CD14-positive monocyte (primary cell): ENCODE data around the gene RNU1-3. TPM values are rescaled to one million over a fixed set of nuclear protein-coding genes. Genes with fewer than 3 reads are reported as not detected.

Experiments
- DNase-seq, 3 donors: peaks; one replicate each; pipeline ENCODE4 v3.0.0-alpha.2; 2011 to 2022
- H2AFZ ChIP-seq: 2 replicates; pipeline ENCODE4 v1.6.0; 2012; ENCODE audit warnings: mild to moderate bottlenecking, low read depth, low read length, inconsistent platforms; ENCODE audit not compliant: insufficient read depth, poor library complexity, severe bottlenecking
- H3K27ac ChIP-seq, 2 donors: 1 replicate in 1 of 2; 2 replicates in 1 of 2; pipeline ENCODE4 v1.5.1; 2012 to 2013; ENCODE audit warnings: low read length in 2 of 2, control low read depth in 1 of 2, inconsistent platforms in 1 of 2, low read depth in 1 of 2, mild to moderate bottlenecking in 1 of 2
- H3K27me3 ChIP-seq, 2 donors: one replicate each; pipeline versions ENCODE4 v1.6.0 to v1.6.1; 2011 to 2013; ENCODE audit warnings: low read length in 2 of 2; ENCODE audit not compliant: control insufficient read depth in 2 of 2, insufficient read depth in 2 of 2
- H3K36me3 ChIP-seq, 2 donors: replicated peaks in 1 of 2; 1 replicate in 1 of 2; 2 replicates in 1 of 2; pipeline versions ENCODE4 v1.5.1 to v1.6.1; 2012 to 2013; ENCODE audit warnings: low read length in 2 of 2, control low read depth in 1 of 2, inconsistent platforms in 1 of 2, mild to moderate bottlenecking in 1 of 2; ENCODE audit not compliant: insufficient read depth in 2 of 2, control insufficient read depth in 1 of 2
- H3K4me1 ChIP-seq, 2 donors: 1 replicate in 1 of 2; 2 replicates in 1 of 2; pipeline versions ENCODE4 v1.5.1 to v1.6.1; 2012 to 2013; ENCODE audit warnings: low read length in 2 of 2, control low read depth in 1 of 2, inconsistent platforms in 1 of 2, mild to moderate bottlenecking in 1 of 2, moderate library complexity in 1 of 2; ENCODE audit not compliant: insufficient read depth in 2 of 2, control insufficient read depth in 1 of 2
- H3K4me2 ChIP-seq: replicated peaks from 2 replicates; pipeline ENCODE3; 2012; ENCODE audit warnings: low read length, moderate library complexity, mild to moderate bottlenecking; ENCODE audit not compliant: poor library complexity, severe bottlenecking; ENCODE audit errors: extremely low read depth
- H3K4me3 ChIP-seq, 3 experiments: fragments of 200-600 bp in 1 of 3; sonication (generic) in 1 of 3; replicated peaks in 1 of 3; 1 replicate in 2 of 3; 2 replicates in 1 of 3; pipeline ENCODE4 v1.5.1; 2011 to 2013; ENCODE audit warnings: low read length in 3 of 3, mild to moderate bottlenecking in 3 of 3, control low read depth in 2 of 3, low read depth in 2 of 3, inconsistent platforms in 1 of 3, moderate library complexity in 1 of 3
- H3K79me2 ChIP-seq: 2 replicates; pipeline ENCODE4 v1.6.0; 2012; ENCODE audit warnings: mild to moderate bottlenecking, control low read depth, inconsistent platforms, low read length, moderate library complexity; ENCODE audit not compliant: insufficient read depth
- H3K9ac ChIP-seq: 2 replicates; pipeline ENCODE4 v1.6.0; 2017; ENCODE audit warnings: low read length, mild to moderate bottlenecking; ENCODE audit not compliant: insufficient read depth, poor library complexity, severe bottlenecking
- H3K9me3 ChIP-seq, 2 donors: replicated peaks in 1 of 2; 1 replicate in 1 of 2; 2 replicates in 1 of 2; pipeline versions ENCODE4 v1.5.1 to v1.6.1; 2012 to 2013; ENCODE audit warnings: low read length in 2 of 2, control low read depth in 1 of 2; ENCODE audit not compliant: control insufficient read depth in 1 of 2, insufficient read depth in 1 of 2
- H4K20me1 ChIP-seq: 2 replicates; pipeline ENCODE4 v1.6.0; 2012; ENCODE audit warnings: mild to moderate bottlenecking, low read length, control low read depth, moderate library complexity; ENCODE audit not compliant: insufficient read depth
- H3K27ac Mint-ChIP-seq, 7 donors: one replicate each; pipeline ENCODE4 v1.8.0; 2020; ENCODE audit warnings: mild to moderate bottlenecking in 7 of 7, mixed read lengths in 7 of 7, moderate library complexity in 6 of 7, inconsistent platforms in 2 of 7
- H3K27me3 Mint-ChIP-seq, 3 donors: one replicate each; pipeline ENCODE4 v1.8.0; 2021 to 2022; ENCODE audit warnings: low read depth in 3 of 3, mild to moderate bottlenecking in 3 of 3, mixed read lengths in 3 of 3, moderate library complexity in 3 of 3, inconsistent platforms in 1 of 3
- H3K36me3 Mint-ChIP-seq, 2 donors: one replicate each; pipeline ENCODE4 v1.8.0; 2020; ENCODE audit warnings: mixed read lengths in 2 of 2, inconsistent platforms in 1 of 2, mild to moderate bottlenecking in 1 of 2
- H3K4me1 Mint-ChIP-seq: one replicate; pipeline ENCODE4 v1.8.0; 2020; ENCODE audit warnings: mild to moderate bottlenecking, mixed read lengths
- H3K4me3 Mint-ChIP-seq, 2 donors: one replicate each; pipeline ENCODE4 v1.8.0; 2020; ENCODE audit warnings: mild to moderate bottlenecking in 2 of 2, mixed read lengths in 2 of 2, moderate library complexity in 1 of 2
- H3K9me3 Mint-ChIP-seq, 7 donors: one replicate each; pipeline ENCODE4 v1.8.0; 2020 to 2022; ENCODE audit warnings: mixed read lengths in 7 of 7, mild to moderate bottlenecking in 6 of 7, moderate library complexity in 6 of 7, inconsistent platforms in 2 of 7
- CTCF ChIP-seq: fragments of 200-600 bp; IDR thresholded peaks from one replicate; pipeline ENCODE4 v1.8.0; 2022; ENCODE audit warnings: antibody characterized with exemption, mild to moderate bottlenecking
- WGBS: methylation state at CpG from one replicate; pipeline ENCODE4 v1.1.5; 2013; ENCODE audit warnings: missing lambda C conversion rate; ENCODE audit not compliant: insufficient coverage; 5-methylcytosine and 5-hydroxymethylcytosine counted together
- intact Hi-C, 2 donors: fragments of 100-400 bp; cut with micrococcal nuclease; formaldehyde crosslinking; loops; one replicate each; pipeline versions ENCODE4 v1.15.0 to v1.15.1; 2023
- polyA plus RNA-seq, 3 donors: library from polyadenylated mRNA; depleted of rRNA in 1 of 3; unstranded in 2 of 3; stranded (reverse) in 1 of 3; fragments of 300-500 nt in 2 of 3; fragments of >200 nt in 1 of 3; fragmentation: Illumina TruSeq in 2 of 3; gene quantifications; 1 replicate in 2 of 3; 2 replicates in 1 of 3; pipeline ENCODE4 v1.2.3, GENCODE V29; 2012 to 2021
- small RNA-seq: library from RNA; depleted of rRNA; stranded (forward); fragments of <200 nt; gene quantifications from one replicate; pipeline ENCODE3, GENCODE V24; 2012; ENCODE audit warnings: low read depth; ENCODE audit not compliant: insufficient read length

RNU1-3 gene
- polyA plus RNA-seq, 3 donors: not detected

DNA sequence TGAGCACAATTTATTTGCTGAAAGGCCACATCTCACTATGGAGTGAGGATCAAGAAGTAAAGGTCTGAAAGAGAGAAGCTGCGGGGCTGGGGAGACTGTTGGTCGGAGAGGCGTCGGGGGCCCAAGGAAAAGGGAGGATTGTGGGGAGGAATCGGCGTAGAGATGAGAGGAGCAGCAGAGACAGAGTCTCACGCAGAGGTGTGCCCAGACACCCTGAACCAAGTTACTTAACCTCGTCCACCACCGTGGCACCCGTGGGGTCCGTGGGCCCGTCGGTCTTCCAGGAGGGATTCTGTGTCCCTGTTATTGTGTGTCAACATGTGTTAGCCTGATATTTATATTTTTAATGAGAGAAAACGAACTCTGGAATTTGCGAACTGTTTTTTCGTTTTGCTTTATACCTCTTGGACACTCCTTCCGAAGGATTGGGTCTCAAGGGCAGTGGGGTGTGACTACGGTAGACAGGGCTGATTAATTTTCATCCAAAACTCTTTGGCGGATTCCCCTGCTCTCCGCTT is 49.6 kb downstream of the RNU1-3 start:
- H3K79me2 ChIP-seq: peaks cover 4% of the 10 kb centered on the region
- H3K27me3 ChIP-seq: peaks cover 10 to 18% of the 10 kb centered on the region in 2 donors
- H3K36me3 ChIP-seq: peaks cover 30 to 38% of the 10 kb centered on the region in 2 donors
- H3K9ac ChIP-seq: no peak overlapping the region
- H3K27me3 Mint-ChIP-seq: no peaks in the 10 kb centered on the region
- H3K27ac ChIP-seq: no peak overlapping the region
- TF ChIP-seq CTCF: no peak
- H3K4me3 Mint-ChIP-seq: no peak overlapping the region
- H3K4me2 ChIP-seq: no peak overlapping the region
- H3K9me3 ChIP-seq: no peaks in the 10 kb centered on the region
- H2AFZ ChIP-seq: no peak overlapping the region
- no peaks in the 10 kb centered on the region for H3K36me3 Mint-ChIP-seq
- no peak for DNase-seq
- H3K4me1 ChIP-seq: peaks cover 14 to 20% of the 10 kb centered on the region in 2 donors
- H3K4me1 Mint-ChIP-seq: no peaks in the 10 kb centered on the region
- intact Hi-C loops: no loop called here
- no peaks in the 10 kb centered on the region for H4K20me1 ChIP-seq
- no peak overlapping the region for H3K4me3 ChIP-seq
- 94% methylated on average over 20 of the region's 20 CpGs for WGBS
- H3K27ac Mint-ChIP-seq: no peak overlapping the region
- no peaks in the 10 kb centered on the region for H3K9me3 Mint-ChIP-seq

Small RNA genes within 50 kb of the gene (small RNA-seq; reads per million reads assigned to genes)
- gene RNU1-3: not detected

Other genes starting within 250 kb of the RNU1-3 start
- gene SPATA21, start 229.5 kb downstream of the RNU1-3 start, polyA plus RNA-seq: not detected
- gene NECAP2, start 226.2 kb downstream of the RNU1-3 start, polyA plus RNA-seq: 100 to 1,000 TPM in 2 of 3 donors, 10 to 100 TPM in 1; 78.9 to 223 (median 183) TPM
- gene RNU1-1, start 152.7 kb downstream of the RNU1-3 start, polyA plus RNA-seq: not detected
- 1 to 10 TPM; 2.6 to 9.0 (median 4.3) TPM for gene NBPF1, start 53.4 kb downstream of the RNU1-3 start, polyA plus RNA-seq
- not detected for gene RNU1-4, start 73.6 kb upstream of the RNU1-3 start, polyA plus RNA-seq
- gene RNU1-2, start 229.0 kb upstream of the RNU1-3 start, polyA plus RNA-seq: not detected